ENCODE measurements around the gene DHRS3. TPM values are rescaled to one million over a fixed set of nuclear protein-coding genes. Genes with fewer than 3 reads are reported as not detected.

Gene DHRS3
- total and polyA plus RNA-seq, 2 donors (not counting 1 experiment from before 2014, with no cell fraction given), result 8.4 to 36.8 TPM

- DNase-seq (ENCODE audit: low read depth in 2 of 2), result no peak
- Histone ChIP-seq H3K4me1 (ENCODE audit: control insufficient read depth, extremely low read depth, insufficient read depth, low read length) (no peaks in the 10 kb centered on the region), H3K27me3 (ENCODE audit: control insufficient read depth, insufficient read depth, low read length) (no peaks in the 10 kb centered on the region), H3K9ac (ENCODE audit: insufficient read depth, low read length) (no peak overlapping the region), H3K27ac (ENCODE audit: insufficient read depth, low read length) (no peak overlapping the region), H3K36me3 (ENCODE audit: control insufficient read depth, insufficient read depth, low read length) (no peaks in the 10 kb centered on the region), H3K9me3 (ENCODE audit: control insufficient read depth, insufficient read depth, low read depth, low read length) (no peaks in the 10 kb centered on the region), H3K79me2 (ENCODE audit: control insufficient read depth, insufficient read depth, low read length) (no peaks in the 10 kb centered on the region), H3K4me3 (replicated peaks in 1 of 4; ENCODE audit: control extremely low read depth in 1 of 4, insufficient read depth in 1 of 4, low read depth in 3 of 4, low read length in 4 of 4) (no peak overlapping the region), H2AFZ (ENCODE audit: low read length) (no peak overlapping the region), H4K20me1 (ENCODE audit: control insufficient read depth, extremely low read depth, insufficient read depth, low read length) (no peaks in the 10 kb centered on the region), H3K4me2 (ENCODE audit: extremely low read depth, insufficient read depth, low read length) (no peak overlapping the region)
- no peak for TF ChIP-seq EZH2 (IDR thresholded peaks at IDR 0.05; ENCODE audit: low read length, missing control alignments)
- no peak for TF ChIP-seq CTCF (conservative IDR thresholded peaks at IDR 0.05 in 1 of 2, IDR thresholded peaks at IDR 0.05 in 1 of 2; ENCODE audit: low read depth in 1 of 2, low read length in 2 of 2)
These were observed 7.1 kb downstream of the DHRS3 start for GRCh38 chr1:12610941-12611340.

- H3K36me3 ChIP-seq (ENCODE audit: control insufficient read depth, insufficient read depth, low read length), result no peaks in the 10 kb centered on the region
- H3K4me2 ChIP-seq (ENCODE audit: extremely low read depth, insufficient read depth, low read length), result no peak overlapping the region
- no peak overlapping the region for H3K4me3 ChIP-seq (replicated peaks in 1 of 4; ENCODE audit: control extremely low read depth in 1 of 4, insufficient read depth in 1 of 4, low read depth in 3 of 4, low read length in 4 of 4)
- H3K79me2 ChIP-seq (ENCODE audit: control insufficient read depth, insufficient read depth, low read length), result no peaks in the 10 kb centered on the region
- no peaks in the 10 kb centered on the region for H3K27me3 ChIP-seq (ENCODE audit: control insufficient read depth, insufficient read depth, low read length)
- no peak overlapping the region for H3K9ac ChIP-seq (ENCODE audit: insufficient read depth, low read length)
- no peak for DNase-seq (ENCODE audit: low read depth in 2 of 2)
- H4K20me1 ChIP-seq (ENCODE audit: control insufficient read depth, extremely low read depth, insufficient read depth, low read length), result no peaks in the 10 kb centered on the region
- no peaks in the 10 kb centered on the region for H3K9me3 ChIP-seq (ENCODE audit: control insufficient read depth, insufficient read depth, low read depth, low read length)
- no peak overlapping the region for H3K27ac ChIP-seq (ENCODE audit: insufficient read depth, low read length)
- no peak overlapping the region for H2AFZ ChIP-seq (ENCODE audit: low read length)
- TF ChIP-seq CTCF (conservative IDR thresholded peaks at IDR 0.05 in 1 of 2, IDR thresholded peaks at IDR 0.05 in 1 of 2; ENCODE audit: low read depth in 1 of 2, low read length in 2 of 2) (no peak), EZH2 (IDR thresholded peaks at IDR 0.05; ENCODE audit: low read length, missing control alignments) (no peak)
- no peaks in the 10 kb centered on the region for H3K4me1 ChIP-seq (ENCODE audit: control insufficient read depth, extremely low read depth, insufficient read depth, low read length)
These were observed 7.6 kb downstream of the DHRS3 start for GRCh38 chr1:12610305-12610935.

- H3K4me1 ChIP-seq (ENCODE audit: control insufficient read depth, extremely low read depth, insufficient read depth, low read length), result no peaks in the 10 kb centered on the region
- no peaks in the 10 kb centered on the region for H3K27me3 ChIP-seq (ENCODE audit: control insufficient read depth, insufficient read depth, low read length)
- no peak overlapping the region for H3K4me3 ChIP-seq (replicated peaks in 1 of 4; ENCODE audit: control extremely low read depth in 1 of 4, insufficient read depth in 1 of 4, low read depth in 3 of 4, low read length in 4 of 4)
- H3K4me2 ChIP-seq (ENCODE audit: extremely low read depth, insufficient read depth, low read length), result no peak overlapping the region
- H3K9me3 ChIP-seq (ENCODE audit: control insufficient read depth, insufficient read depth, low read depth, low read length), result no peaks in the 10 kb centered on the region
- no peak overlapping the region for H3K9ac ChIP-seq (ENCODE audit: insufficient read depth, low read length)
- TF ChIP-seq CTCF (conservative IDR thresholded peaks at IDR 0.05 in 1 of 2, IDR thresholded peaks at IDR 0.05 in 1 of 2; ENCODE audit: low read depth in 1 of 2, low read length in 2 of 2) (no peak), EZH2 (IDR thresholded peaks at IDR 0.05; ENCODE audit: low read length, missing control alignments) (no peak)
- DNase-seq (ENCODE audit: low read depth in 2 of 2), result no peak
- H4K20me1 ChIP-seq (ENCODE audit: control insufficient read depth, extremely low read depth, insufficient read depth, low read length), result no peaks in the 10 kb centered on the region
- no peaks in the 10 kb centered on the region for H3K79me2 ChIP-seq (ENCODE audit: control insufficient read depth, insufficient read depth, low read length)
- H2AFZ ChIP-seq (ENCODE audit: low read length), result no peak overlapping the region
- H3K36me3 ChIP-seq (ENCODE audit: control insufficient read depth, insufficient read depth, low read length), result no peaks in the 10 kb centered on the region
- no peak overlapping the region for H3K27ac ChIP-seq (ENCODE audit: insufficient read depth, low read length)
These were observed 8.5 kb downstream of the DHRS3 start for GRCh38 chr1:12609469-12610003.
